Esophagus (tissue), 2 donors: ENCODE results near the gene ASIC4. TPM values are rescaled to one million over a fixed set of nuclear protein-coding genes. Genes with fewer than 3 reads are reported as not detected.

Experiments
- H3K27ac ChIP-seq, 2 donors: one replicate each; pipeline ENCODE4 v1.5.1; 2013; ENCODE audit warnings: low read depth in 2 of 2, mild to moderate bottlenecking in 2 of 2, inconsistent platforms in 1 of 2, low read length in 1 of 2, moderate library complexity in 1 of 2
- H3K27me3 ChIP-seq, 2 donors: one replicate each; pipeline ENCODE4 v1.6.1; 2013; ENCODE audit warnings: low read length in 2 of 2, control low read depth in 1 of 2, mild to moderate bottlenecking in 1 of 2; ENCODE audit not compliant: insufficient read depth in 2 of 2, control insufficient read depth in 1 of 2
- H3K36me3 ChIP-seq, 2 donors: one replicate each; pipeline ENCODE4 v1.6.1; 2013; ENCODE audit warnings: low read length in 1 of 2; ENCODE audit not compliant: control insufficient read depth in 2 of 2, insufficient read depth in 2 of 2
- H3K4me1 ChIP-seq, 2 donors: one replicate each; pipeline ENCODE4 v1.6.1; 2013; ENCODE audit warnings: low read length in 1 of 2; ENCODE audit not compliant: control insufficient read depth in 2 of 2, insufficient read depth in 2 of 2
- H3K4me3 ChIP-seq, 2 donors: one replicate each; pipeline ENCODE4 v1.5.1; 2013; ENCODE audit warnings: low read length in 2 of 2, mild to moderate bottlenecking in 2 of 2, low read depth in 1 of 2, moderate library complexity in 1 of 2
- H3K9me3 ChIP-seq, 2 donors: one replicate each; pipeline ENCODE4 v1.6.1; 2013; ENCODE audit warnings: mild to moderate bottlenecking in 2 of 2, low read depth in 1 of 2, low read length in 1 of 2, moderate library complexity in 1 of 2; ENCODE audit not compliant: control insufficient read depth in 2 of 2, insufficient read depth in 1 of 2
- WGBS, 2 donors: extraction: QIAGEN DNeasy Blood & Tissue Kit; methylation state at CpG; one replicate each; pipeline ENCODE4 v1.1.7; 2013; 5-methylcytosine and 5-hydroxymethylcytosine counted together
- polyA plus RNA-seq, 2 donors: library from polyadenylated mRNA; stranded (reverse); fragments of 200-250 nt; gene quantifications; one replicate each; pipeline ENCODE4 v1.2.3, GENCODE V29; 2013
- donor health status: healthy with polysubstance abuse.
- donor health status: Bipolar disorder and iron deficiency.

Gene ASIC4
- polyA plus RNA-seq, 2 donors: 0.01 to 0.02 TPM

DNA sequence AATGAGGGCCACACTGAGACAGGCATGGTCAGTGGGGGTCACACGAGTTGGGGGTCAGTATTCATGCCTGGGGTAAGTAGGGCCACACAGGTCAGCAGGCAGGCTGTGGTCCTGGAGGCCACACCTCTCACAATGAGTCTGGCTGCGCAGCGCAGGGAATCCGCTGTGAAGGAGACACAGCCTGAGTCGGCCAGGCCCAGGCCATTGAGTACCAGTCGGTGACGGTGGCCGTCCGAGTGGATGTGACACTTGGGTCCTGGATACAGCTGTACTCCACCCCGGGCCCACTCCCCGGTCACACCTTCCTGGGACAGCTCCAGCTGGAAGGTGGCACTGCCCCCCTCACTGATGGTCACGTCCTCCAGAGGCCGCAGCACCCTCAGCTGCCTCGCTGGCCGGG lies 40.1 kb downstream of the ASIC4 start:
- Histone ChIP-seq H3K4me1 (peaks cover 5 to 15% of the 10 kb centered on the region in 2 donors), H3K9me3 (peaks cover 0 to 3% of the 10 kb centered on the region in 2 donors), H3K4me3 (no peak overlapping the region), H3K27ac (no peak overlapping the region), H3K36me3 (peaks cover 0 to 4% of the 10 kb centered on the region in 2 donors), H3K27me3 (no peaks in the 10 kb centered on the region)
- 91 to 93% methylated on average over 13 to 15 of the region's 15 CpGs for WGBS, 2 donors

DNA sequence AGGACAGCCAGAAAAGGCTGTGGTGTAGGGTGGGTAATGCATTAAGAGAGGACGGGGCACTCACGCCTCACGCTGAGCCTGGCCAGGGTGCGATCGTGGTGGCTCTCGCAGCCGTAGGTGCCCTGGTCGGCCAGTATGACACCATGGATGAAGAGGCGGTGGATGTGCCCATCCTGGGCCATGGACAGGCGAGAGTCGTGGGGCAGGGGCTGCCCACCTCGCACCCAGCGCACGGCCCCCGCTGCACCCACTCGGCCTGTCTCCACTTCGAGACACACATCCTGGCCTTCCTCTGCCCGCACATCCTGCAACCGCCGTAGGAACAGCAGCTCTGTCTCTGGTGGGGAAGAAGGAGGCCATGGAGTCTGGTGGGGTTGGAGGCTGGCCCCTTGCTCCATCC lies 41.7 kb downstream of the ASIC4 start:
- Histone ChIP-seq H3K27me3 (no peaks in the 10 kb centered on the region), H3K36me3 (peaks cover 0 to 4% of the 10 kb centered on the region in 2 donors), H3K4me1 (peaks cover 5 to 15% of the 10 kb centered on the region in 2 donors), H3K27ac (no peak overlapping the region), H3K9me3 (peaks cover 0 to 3% of the 10 kb centered on the region in 2 donors), H3K4me3 (no peak overlapping the region)
- WGBS, 2 donors: 94 to 96% methylated on average over 20 of the region's 20 CpGs

DNA sequence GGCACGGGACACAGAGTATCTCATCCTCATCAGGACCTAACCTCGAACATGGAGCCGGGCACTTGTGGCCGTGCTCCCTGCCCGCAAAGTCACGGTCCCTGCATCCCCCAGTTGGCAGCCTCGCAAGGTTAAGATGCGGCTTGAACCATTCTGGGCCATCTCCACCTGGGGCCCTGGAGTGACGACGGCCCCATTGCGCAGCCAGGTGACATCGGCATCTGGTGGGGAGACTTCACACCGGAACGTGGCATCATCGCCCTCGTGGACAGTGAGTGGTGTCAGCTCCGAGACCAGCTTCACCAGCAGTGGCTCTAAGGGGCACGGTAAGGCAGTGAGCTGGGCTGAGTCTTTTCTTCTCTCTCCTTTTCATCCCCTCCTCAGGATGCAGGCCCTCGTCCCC lies 42.1 kb downstream of the ASIC4 start:
- Histone ChIP-seq H3K4me1 (peaks cover 5 to 14% of the 10 kb centered on the region in 2 donors), H3K27me3 (no peaks in the 10 kb centered on the region), H3K36me3 (peaks cover 0 to 4% of the 10 kb centered on the region in 2 donors), H3K9me3 (peaks cover 0 to 3% of the 10 kb centered on the region in 2 donors), H3K4me3 (no peak overlapping the region), H3K27ac (no peak overlapping the region)
- WGBS, 2 donors: 93% methylated on average over 19 of the region's 19 CpGs

DNA sequence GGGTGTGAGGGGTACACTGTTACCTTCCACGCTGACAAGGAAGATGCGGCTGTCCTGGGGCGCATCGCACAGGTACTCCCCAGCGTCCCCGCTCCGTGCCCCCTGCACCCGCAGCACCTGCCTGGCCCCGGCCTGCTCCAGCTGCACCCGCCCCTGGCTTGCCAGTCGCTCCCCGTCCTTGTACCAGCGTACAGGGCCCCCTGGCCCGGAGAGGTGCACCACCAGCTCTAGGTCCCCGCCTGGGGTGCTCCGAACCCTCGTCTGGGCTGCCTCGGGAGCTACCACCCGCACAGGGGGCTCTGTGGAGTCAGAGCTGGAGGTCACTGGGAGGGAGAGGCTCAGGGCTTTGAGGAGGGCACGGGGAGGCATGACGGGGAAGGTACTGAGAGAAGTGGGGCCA lies 43.0 kb downstream of the ASIC4 start:
- Histone ChIP-seq H3K36me3 (peaks cover 0 to 4% of the 10 kb centered on the region in 2 donors), H3K4me3 (no peak overlapping the region), H3K4me1 (peaks cover 5 to 7% of the 10 kb centered on the region in 2 donors), H3K27me3 (no peaks in the 10 kb centered on the region), H3K27ac (no peak overlapping the region), H3K9me3 (peaks cover 0 to 3% of the 10 kb centered on the region in 2 donors)
- WGBS, 2 donors: 88 to 91% methylated on average over 21 of the region's 21 CpGs

DNA sequence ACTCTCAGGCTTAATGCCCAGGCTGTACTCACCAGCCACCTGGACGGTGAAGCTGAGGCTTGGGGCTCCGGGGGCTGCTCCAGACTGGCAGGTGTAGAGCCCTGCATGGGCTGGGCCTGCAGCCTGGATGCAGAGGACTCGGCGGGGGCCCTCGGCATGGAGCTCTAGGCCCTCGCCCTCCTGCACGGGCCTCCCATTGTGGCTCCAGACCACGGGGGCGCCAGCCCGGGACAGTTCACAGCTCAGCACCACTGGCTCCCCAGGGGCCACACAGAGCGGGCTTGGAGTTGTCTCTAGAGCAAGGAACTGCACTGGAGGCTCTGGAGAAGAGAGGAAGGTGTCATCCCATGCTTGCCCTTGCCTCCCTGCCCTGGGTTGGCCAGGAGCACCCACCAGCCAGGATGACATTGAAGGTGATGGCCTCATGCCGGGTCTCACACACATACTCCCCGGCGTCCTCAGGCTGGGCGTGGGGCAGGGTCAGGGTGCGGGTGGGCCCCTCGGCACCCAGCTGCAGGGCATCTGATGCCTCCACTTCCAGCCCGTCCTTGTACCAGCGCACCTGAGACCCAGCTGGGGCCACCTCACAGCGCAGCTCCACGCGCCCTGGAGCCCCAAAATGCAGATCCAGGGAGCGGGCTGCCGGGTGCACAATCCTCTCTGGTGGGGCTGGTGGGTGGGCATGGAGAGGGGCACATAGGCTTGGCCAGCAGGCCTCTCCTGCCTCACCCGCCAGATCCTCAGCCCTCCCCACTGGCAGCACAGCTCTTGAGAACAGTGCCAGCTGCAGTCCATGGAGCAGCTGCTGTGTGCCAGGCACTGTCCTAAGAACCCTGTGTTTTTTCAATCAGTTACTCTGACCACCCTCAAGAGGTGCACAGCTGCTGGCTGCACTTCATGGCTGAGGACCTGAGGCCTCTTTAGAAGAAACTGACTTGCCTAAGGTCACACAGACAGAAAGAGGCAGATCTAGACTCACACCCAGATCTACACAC lies 43.8 kb downstream of the ASIC4 start:
- peaks cover 0 to 3% of the 10 kb centered on the region in 2 donors for H3K9me3 ChIP-seq
- H3K27me3 ChIP-seq: no peaks in the 10 kb centered on the region
- peaks cover 0 to 4% of the 10 kb centered on the region in 2 donors for H3K36me3 ChIP-seq
- H3K4me3 ChIP-seq: no peak overlapping the region
- H3K27ac ChIP-seq: no peak overlapping the region
- no peaks in the 10 kb centered on the region for H3K4me1 ChIP-seq
- 92 to 94% methylated on average over 25 of the region's 25 CpGs for WGBS, 2 donors

DNA sequence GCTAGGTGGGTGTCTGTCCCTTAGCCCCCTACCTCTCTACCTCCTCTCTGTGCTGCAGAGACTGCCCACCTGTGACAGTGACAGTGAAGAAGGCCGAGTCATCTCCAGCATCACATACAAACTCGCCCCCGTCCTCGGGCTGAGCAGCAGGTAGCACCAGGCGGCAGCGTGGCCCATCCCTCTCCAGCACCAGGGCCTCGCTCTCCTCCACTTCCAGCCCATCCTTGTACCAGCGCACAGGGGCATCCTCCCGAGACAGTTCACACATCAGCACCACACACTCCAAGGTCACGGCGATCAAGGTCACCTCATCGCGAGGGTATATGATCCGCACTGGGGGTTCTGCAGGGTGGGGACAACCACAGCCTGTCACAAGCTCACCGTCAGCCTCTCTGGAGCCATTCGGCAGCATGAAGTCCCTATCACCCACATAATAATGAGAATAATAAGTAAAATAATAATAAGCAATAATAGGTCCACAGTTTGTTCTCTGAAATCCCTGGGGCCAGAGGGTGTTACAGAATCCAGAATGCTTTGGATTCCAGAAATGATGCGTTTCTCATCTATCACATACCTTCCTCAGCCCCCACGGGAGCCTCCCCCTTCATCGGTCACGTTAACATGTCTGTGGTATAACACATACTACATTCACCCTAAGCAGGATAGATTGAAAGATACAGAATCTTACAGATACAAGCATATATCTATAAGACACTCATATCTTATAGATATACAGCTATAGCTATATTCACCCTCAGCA lies 45.1 kb downstream of the ASIC4 start:
- peaks cover 0 to 4% of the 10 kb centered on the region in 2 donors for H3K36me3 ChIP-seq
- H3K27ac ChIP-seq: no peak overlapping the region
- no peak overlapping the region for H3K4me3 ChIP-seq
- 92% methylated on average over 18 to 20 of the region's 20 CpGs for WGBS, 2 donors
- no peaks in the 10 kb centered on the region for H3K4me1 ChIP-seq
- H3K27me3 ChIP-seq: no peaks in the 10 kb centered on the region
- peaks cover 0 to 3% of the 10 kb centered on the region in 2 donors for H3K9me3 ChIP-seq

DNA sequence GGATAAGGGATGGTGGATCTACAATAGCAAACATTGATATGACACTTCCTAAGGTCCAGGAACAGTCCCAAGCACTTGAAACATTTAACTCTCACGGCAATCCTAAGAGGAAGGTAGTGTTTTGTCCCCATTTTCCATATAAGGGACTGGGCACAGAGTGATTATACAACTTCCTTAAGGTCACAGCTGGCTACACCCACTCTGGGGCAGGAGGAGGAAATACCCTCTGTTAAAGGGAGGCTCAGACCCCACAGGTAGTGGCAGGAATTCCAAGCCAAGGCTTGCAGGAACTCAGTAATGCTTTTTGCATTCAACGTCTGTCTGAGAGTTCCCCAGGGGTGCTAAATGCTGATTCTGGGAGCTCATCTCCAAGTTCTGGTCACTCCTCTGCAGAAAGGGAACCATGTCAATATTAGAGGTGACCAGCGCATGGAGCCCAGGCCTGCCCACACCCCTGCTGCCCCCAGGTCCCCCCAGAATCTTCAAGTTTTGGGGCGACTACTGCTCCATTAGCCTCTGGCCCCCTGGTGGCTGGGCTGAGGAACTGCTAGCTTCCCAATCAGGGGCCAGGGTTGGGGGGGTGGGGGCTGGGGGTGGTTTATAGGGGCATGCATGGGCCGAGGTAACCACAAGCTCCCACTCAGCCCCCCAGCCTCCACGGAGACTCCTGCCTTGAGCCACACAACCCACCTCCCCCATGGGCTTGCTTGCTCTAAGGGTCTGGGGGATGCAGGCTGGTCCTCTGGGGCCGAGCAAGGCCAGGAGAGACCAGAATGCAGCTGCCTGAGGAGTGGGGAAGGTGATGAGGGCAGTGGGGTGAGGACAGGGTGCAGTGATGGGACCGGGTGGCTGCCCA lies 46.0 kb downstream of the ASIC4 start:
- 29 to 34% methylated on average over 8 of the region's 8 CpGs for WGBS, 2 donors
- H3K27ac ChIP-seq: no peak overlapping the region
- peaks cover 0 to 4% of the 10 kb centered on the region in 2 donors for H3K36me3 ChIP-seq
- H3K27me3 ChIP-seq: no peaks in the 10 kb centered on the region
- H3K4me1 ChIP-seq: no peaks in the 10 kb centered on the region
- H3K4me3 ChIP-seq: no peak overlapping the region
- peaks cover 0 to 3% of the 10 kb centered on the region in 2 donors for H3K9me3 ChIP-seq

DNA sequence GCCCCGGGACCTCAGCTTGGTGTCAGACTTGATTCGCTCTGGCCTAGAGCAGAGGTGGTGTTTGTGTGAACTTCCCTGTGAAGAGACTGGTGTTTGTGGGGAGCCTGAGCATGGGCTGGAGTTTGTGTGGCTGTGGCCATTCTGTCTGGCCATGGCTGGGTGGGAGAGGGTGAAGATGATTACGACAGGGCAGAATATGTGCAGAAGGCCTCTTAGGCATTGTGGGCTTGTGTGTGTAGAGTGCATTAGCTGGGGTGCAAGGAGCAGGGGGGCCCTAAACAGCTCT lies 46.6 kb downstream of the ASIC4 start:
- 81 to 83% methylated on average over 3 of the region's 3 CpGs for WGBS, 2 donors
- Histone ChIP-seq H3K27me3 (no peaks in the 10 kb centered on the region), H3K4me1 (no peaks in the 10 kb centered on the region)

More for the DNA sequence above, 46.6 kb downstream of the ASIC4 start:
- peaks cover 0 to 4% of the 10 kb centered on the region in 2 donors for H3K36me3 ChIP-seq
- no peak overlapping the region for H3K4me3 ChIP-seq
- no peak overlapping the region for H3K27ac ChIP-seq
- peaks cover 0 to 3% of the 10 kb centered on the region in 2 donors for H3K9me3 ChIP-seq
